Measurements from ENCODE around the gene ATF3.

ATF3 gene

DNA sequence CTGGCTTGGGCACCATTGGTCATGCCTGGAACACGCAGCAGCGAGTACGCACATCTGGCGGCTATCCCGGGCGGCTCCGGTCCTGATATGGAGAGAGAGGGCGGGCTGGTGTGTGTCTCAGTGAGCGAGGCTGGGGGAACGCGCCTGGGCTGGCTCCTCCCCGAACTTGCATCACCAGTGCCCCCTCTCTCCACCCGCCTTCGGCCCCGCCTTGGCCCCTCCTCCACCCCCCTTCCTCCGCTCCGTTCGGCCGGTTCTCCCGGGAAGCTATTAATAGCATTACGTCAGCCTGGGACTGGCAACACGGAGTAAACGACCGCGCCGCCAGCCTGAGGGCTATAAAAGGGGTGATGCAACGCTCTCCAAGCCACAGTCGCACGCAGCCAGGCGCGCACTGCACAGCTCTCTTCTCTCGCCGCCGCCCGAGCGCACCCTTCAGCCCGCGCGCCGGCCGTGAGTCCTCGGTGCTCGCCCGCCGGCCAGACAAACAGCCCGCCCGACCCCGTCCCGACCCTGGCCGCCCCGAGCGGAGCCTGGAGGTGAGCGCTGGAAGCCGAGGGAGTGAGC is at the start of gene ATF3:
Gene ATF3, plus strand, starts transcription at position 370 of the 567 bp plus-strand sequence. CDS start 6,261 bp downstream, outside the sequence.
- peak; percentile 91 for DNase-seq (ENCODE audit: low read depth)

GRCh38 chr1:212559929-212560328 is 48.6 kb upstream of the ATF3 start:
- DNase-seq (ENCODE audit: low read depth): no peak

DNA sequence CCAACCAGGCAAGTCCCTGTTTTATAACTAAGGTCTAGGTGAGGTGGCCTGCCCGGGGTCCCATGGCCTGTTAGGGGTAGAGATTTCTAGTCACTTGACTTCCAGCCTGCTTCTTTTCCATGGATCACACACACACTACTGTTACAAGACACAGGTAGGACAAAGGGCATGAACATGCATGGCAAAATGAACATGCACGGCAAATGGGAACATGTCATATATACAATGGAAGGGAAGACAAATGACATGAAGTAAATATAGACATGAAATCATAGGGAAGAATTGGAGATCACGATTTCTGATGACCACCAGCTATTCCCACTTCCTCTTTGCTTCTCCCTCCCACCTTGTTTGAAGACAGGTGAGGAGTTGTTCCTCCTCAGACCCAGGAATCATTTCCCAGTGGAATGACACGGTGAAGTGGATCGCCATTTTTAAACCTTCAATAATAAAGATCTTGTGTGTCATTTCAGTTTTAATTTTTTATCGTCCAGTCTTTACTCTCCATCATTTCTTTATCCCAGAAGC is 47.6 kb upstream of the ATF3 start:
- no peak for DNase-seq (ENCODE audit: low read depth)

DNA sequence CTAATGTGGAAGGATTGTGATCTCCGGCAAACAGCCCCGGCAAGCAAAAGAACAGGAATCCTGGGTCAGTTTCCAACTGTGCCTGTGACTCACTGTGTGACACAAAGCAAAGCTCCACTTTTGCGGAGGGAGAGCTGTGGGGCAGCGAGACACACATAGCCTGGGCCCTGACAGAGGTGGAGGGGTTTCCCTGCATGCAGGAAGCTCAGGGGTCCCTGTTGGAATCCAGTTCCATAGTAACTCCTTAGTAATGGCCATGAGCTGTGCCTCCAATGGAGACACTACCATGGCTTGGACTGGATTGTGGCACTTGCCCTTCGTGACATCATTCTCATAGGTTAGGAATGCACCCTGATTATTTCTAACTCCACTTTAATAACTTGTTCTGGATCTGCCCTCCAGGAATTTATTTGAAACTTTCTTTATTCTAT is 47.0 kb upstream of the ATF3 start:
- DNase-seq (ENCODE audit: low read depth): no peak

- DNase-seq (ENCODE audit: low read depth): no peak
Observed at GRCh38 chr1:212562771-212563170, 45.8 kb upstream of the ATF3 start.

- DNase-seq (ENCODE audit: low read depth): no peak
Observed at GRCh38 chr1:212565079-212565478, 43.5 kb upstream of the ATF3 start.

DNA sequence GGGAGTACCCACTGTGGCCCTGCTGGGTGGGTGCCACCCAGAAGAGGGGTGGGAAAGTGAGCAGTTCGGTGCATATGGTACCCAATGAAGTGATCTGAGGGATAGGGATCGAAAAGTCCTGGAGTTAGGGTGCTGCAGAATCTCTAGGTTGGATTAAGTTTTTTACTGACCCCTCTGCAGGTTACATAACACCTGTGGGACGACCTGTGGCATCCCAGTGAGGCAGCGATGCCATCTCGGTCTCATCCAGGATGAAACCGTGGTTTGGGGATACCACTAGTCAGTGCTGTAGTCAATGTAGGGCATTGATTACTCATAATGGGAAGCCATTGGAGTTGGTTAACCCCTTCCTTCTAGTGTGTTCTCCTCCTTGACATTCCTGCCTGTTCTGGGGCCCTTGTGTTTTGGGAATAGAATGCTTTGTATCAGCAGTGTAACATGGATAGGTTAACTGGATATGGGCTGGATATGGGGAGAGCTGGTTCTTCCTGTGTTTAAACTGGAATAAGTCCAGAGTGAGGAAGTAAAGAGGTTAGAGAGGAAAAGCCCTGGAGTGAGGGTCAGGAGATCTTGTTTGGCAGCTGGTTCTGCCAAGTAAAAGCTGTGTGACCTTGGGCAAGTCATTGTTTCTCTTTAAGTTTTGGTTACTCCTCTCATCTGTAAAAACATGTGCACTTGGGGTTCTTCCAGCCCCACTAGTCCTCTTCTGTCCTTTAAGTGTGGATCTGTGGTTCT is 42.8 kb upstream of the ATF3 start:
- no peak for DNase-seq (ENCODE audit: low read depth)

GRCh38 chr1:212566522-212567479 is 41.8 kb upstream of the ATF3 start:
- DNase-seq (ENCODE audit: low read depth): peak; percentile 53

DNA sequence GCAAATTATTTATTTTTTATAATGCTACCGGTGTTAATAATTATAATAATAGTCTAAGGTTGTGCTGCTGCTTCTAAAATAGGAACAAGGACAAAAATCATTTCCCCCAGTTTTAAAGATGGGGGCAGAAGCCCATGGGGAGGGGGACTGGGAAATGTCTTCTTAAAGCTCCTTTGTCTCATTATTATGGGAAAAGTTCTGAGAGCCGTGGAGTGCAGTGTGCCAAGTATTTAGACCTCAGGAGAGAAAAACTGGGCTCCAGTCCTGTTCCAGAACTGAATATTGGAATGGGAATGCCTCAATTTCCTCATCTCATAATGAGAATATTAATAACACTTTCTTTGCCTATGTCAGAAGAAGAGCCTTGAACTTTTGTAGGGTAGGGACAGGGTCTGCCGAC is 40.9 kb upstream of the ATF3 start:
- no peak for DNase-seq (ENCODE audit: low read depth)

DNA sequence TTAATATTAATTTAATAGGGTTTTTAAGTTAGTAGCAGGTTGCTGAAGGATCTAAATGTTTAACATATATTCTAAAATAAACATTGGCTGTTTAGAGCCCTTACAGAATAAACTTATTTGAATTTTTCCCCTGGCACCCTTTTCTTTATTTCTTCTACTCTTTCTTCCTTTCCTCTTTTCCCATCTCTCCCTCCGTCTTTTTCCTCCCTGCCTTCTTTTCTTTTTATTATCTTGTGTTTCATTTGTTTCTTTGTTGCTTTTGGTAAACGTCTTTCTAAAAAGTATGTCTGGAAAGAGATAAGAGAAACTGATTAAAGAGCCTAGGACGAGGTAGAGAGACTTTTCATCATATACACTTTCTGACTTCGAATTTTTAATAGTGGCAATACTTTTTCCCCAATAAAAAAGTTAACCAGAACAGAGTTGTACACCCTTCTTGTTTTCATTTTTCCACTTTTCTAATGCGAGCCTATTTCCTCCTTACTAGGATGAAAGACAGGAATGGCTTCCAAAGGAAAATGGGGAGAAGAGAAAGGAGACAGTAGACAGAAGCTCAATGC is 39.5 kb upstream of the ATF3 start:
- no peak for DNase-seq (ENCODE audit: low read depth)

DNA sequence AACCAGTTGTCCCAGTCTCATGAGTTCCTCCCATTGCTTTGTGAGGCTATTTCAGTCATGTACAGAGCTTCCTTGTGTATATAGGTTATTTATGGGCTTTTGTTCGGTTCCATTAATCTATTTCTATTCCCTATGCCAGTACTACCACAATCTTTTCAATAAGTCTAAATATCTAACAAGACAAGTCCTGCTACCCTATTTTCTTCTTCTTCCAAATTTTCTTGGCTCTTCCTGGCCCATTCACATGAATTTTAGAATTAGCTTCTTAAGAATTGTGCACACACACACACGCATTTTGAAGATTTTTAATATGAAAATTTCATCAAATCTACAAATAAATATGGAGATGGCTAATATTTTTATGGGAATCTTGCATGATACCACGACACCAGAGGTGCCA is 33.8 kb upstream of the ATF3 start:
- no peak for DNase-seq (ENCODE audit: low read depth)

DNA sequence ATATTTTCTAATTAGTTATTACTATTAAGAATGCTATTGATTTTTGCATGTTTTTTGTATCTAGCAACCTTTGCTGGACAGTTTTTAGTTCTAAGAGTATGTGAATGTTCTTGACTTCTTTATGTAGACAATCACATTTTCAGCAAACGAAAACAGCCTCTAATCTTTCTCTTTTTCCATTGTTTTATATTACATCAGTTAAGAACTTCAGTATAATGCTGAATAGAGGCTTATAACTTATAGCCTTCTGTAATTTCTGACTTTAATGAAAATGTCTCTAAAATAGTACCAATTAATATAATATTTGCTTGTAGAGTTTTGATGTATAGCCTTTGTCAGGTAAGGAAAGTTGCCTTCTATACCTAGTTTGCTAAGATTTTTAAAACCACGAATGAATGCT is 33.2 kb upstream of the ATF3 start:
- DNase-seq (ENCODE audit: low read depth): no peak

- DNase-seq (ENCODE audit: low read depth): no peak
Observed at GRCh38 chr1:212578041-212578440, 30.5 kb upstream of the ATF3 start.

DNA sequence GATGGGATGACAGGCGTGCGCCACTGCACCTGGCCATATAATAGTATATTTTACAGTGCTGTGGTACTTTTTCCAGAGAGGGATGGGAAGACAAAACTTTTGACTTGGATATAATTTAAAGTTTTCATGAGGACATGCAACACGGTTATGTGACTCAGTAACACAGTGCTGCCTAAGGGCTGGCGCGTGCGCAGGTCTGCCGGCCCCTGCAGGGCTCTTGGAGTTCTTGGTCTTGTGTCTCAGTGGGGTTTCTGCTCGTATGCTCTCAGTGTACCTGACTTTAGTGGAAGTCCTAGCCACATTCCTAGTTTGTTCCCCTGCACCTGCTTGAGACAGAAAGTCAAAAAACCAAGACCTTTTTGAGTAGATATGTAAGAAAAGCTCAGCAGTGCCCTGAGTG is 27.5 kb upstream of the ATF3 start:
- no peak for DNase-seq (ENCODE audit: low read depth)

DNA sequence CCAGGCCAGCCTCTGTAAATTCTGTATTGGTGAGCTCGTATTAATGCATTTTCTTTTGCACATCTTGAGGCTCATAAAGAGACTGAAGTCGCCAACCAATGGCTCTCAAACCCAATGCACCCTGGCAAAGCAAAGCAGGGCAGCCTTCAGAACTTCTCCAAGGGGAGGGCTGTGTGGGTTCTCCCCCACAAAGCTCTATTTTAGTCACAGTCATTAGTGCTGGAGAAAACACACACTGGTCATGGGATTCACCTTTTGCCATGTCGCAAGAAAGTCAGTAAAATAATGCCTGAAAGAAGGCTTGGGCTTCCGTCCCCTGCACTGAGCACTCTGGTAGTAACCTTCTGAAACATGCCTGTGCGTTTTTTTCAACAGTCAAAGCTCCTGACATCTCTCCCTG is 26.3 kb upstream of the ATF3 start:
- no peak for DNase-seq (ENCODE audit: low read depth)

GRCh38 chr1:212582808-212583615 is 25.5 kb upstream of the ATF3 start:
- DNase-seq (ENCODE audit: low read depth): no peak

DNA sequence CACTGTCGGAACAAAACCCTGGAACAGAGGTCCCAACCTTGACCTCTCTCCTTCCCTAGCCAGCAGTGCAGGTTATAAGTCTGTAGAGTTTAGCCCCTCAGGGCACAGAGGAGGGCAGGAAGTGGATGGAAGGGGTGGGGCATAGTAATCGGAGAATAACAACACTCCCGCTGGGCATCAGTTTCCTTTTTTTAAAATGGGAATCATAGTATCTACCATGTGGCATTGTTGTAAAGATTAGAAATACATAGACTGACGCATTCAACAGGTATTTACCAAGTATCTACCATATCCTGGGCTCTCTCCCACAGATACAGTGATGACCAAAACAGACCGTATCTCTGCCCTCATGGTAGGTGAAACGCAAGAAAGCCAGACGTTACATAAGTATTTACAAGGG is 24.9 kb upstream of the ATF3 start:
- no peak for DNase-seq (ENCODE audit: low read depth)

DNA sequence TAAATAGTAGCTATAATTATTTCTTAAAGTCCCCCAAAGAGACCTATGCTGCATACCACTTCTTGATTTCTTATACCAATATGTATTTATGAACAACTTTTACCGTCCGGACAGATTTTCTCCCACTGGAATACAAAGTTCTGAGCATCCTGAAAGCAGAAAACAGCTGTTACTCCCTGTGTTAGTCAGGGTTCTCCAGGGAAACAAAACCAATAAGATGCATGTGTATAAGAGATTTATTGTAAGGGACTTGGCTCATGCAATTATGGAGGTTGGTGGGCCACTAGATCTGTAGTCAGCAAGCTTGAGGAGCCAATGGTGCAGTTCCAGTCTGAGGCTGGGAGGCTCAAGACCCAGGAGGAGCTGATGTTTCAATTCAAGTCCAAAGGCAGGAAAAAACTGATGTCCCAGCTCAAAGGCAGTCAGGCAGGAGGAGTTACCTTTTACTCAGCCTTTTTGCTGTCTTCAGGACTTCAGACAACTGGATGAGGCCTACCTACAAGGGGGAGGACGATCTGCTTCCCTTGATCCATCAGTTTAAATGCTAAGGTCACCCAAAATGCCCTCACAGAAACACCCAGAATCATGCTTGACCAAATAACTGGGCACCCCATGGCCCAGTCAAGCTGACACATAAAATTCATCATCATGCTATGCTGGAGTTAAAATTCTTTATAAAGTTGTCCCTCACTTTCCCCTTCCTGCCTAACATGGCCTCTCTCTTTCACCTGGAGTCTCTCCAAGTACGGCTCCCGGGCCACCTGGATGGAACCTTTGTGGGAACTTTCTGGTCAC is 24.3 kb upstream of the ATF3 start:
- DNase-seq (ENCODE audit: low read depth): no peak

DNA sequence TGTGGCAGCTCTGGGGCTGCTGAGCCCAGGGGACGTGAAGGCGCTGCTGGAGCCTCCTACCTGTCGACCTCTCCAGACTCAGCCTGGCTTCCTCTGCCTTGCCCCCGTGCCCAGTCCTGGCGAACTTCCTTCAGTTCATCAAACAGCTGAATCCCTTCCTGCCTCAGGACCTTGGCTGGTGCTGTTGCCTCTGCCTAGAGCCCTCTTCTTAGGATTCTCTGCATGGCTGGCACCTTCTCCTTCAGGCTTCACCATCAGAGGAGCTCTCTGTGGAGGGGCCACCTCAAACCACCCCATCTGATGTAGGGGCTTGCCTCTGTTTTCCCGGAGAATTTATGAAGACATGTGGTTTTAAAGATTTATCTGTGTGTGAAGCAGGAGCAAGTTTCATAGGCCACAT is 23.4 kb upstream of the ATF3 start:
- DNase-seq (ENCODE audit: low read depth): no peak

DNA sequence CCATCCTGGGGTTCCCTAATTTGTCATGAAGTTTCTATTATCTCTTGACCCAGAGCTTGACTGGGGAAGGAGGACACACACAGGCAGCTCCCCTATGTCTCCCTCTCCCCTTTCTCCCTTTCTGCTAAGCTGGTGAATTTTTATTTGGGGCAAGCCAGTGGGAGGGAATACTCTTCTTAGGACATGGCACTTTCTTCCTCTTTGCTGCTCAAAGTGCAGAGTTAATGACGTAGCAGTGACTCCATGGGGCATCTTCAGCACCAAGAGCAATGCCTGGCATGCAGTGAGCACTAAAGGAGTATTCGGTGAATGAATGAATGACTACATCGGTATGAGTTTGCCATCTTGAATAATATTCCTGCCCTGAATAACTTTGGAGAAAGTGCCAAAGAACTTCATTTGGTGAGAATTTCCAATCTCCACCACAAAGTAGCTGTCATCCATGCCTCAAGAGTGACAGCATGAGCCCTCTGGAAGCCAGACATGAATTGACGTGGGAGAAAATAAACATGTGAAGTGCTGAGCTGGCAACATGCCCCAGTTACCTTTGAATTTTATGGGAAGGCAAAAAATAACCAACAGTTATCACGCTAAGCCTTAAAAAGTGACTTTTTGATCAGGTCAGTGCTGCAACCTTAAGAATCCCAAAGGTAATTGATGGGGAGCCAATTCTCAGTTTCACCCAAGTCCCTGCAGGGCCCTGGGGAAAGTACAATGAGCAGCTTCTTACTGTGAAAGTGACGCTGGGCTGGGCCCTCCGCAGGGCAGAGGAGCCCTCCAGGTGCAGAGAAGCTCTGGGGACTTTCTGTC is 22.1 kb upstream of the ATF3 start:
- DNase-seq (ENCODE audit: low read depth): no peak
